ENCODE measurements around the gene EIF3M.

DNA sequence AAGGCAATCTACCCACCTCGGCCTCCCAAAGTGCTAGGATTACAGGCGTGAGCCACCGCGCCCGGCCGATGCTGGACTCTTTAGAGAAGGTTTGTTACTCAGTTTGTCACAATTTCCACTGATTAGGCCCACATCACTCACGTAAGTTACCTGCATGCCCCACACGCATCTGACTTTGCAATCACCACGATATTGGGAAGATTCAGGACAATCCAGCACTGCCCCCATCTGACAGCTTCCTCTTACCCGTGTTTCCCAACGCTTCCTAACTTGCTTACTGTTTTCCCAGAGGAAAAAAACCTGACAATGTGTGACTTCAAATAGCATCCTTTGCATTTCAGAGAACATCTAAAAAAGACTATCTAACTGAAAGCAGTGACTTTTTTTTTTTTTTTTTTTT lies 21.8 kb upstream of the EIF3M start:
- TF ChIP-seq, protein P1, sequence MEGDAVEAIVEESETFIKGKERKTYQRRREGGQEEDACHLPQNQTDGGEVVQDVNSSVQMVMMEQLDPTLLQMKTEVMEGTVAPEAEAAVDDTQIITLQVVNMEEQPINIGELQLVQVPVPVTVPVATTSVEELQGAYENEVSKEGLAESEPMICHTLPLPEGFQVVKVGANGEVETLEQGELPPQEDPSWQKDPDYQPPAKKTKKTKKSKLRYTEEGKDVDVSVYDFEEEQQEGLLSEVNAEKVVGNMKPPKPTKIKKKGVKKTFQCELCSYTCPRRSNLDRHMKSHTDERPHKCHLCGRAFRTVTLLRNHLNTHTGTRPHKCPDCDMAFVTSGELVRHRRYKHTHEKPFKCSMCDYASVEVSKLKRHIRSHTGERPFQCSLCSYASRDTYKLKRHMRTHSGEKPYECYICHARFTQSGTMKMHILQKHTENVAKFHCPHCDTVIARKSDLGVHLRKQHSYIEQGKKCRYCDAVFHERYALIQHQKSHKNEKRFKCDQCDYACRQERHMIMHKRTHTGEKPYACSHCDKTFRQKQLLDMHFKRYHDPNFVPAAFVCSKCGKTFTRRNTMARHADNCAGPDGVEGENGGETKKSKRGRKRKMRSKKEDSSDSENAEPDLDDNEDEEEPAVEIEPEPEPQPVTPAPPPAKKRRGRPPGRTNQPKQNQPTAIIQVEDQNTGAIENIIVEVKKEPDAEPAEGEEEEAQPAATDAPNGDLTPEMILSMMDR (IDR thresholded peaks at IDR 0.05; ENCODE audit: poor library complexity, severe bottlenecking): no peak
- no peak for TF ChIP-seq POLR2AphosphoS5 (IDR thresholded peaks at IDR 0.05)

All from neural cell (in vitro differentiated cells).